IPS-18a (cell line): ENCODE measurements around the gene LYRM4.

ENCODE experiments used
- H3K27ac ChIP-seq: one replicate; pipeline ENCODE4 v1.5.1; 2013; ENCODE audit warnings: low read length
- H3K27me3 ChIP-seq: one replicate; pipeline ENCODE4 v1.6.1; 2013; ENCODE audit warnings: mild to moderate bottlenecking, low read length; ENCODE audit not compliant: control insufficient read depth, insufficient read depth
- H3K36me3 ChIP-seq: one replicate; pipeline ENCODE4 v1.6.1; 2013; ENCODE audit warnings: low read depth, low read length; ENCODE audit not compliant: control insufficient read depth
- H3K4me1 ChIP-seq: one replicate; pipeline ENCODE4 v1.6.1; 2013; ENCODE audit warnings: low read depth, low read length; ENCODE audit not compliant: control insufficient read depth
- H3K4me3 ChIP-seq: one replicate; pipeline ENCODE4 v1.5.1; 2013; ENCODE audit warnings: low read length
- H3K9ac ChIP-seq: one replicate; pipeline ENCODE4 v1.6.1; 2013; ENCODE audit warnings: mild to moderate bottlenecking, low read length, moderate library complexity
- H3K9me3 ChIP-seq: one replicate; pipeline ENCODE4 v1.6.1; 2013; ENCODE audit warnings: low read depth, low read length; ENCODE audit not compliant: control insufficient read depth

LYRM4 gene

GRCh38 chr6:5151360-5151954, 109.3 kb downstream of the LYRM4 start:
- Histone ChIP-seq H3K9me3 (no peaks in the 10 kb centered on the region), H3K4me3 (no peak overlapping the region), H3K27me3 (no peaks in the 10 kb centered on the region), H3K36me3 (no peaks in the 10 kb centered on the region), H3K4me1 (no peaks in the 10 kb centered on the region), H3K27ac (no peak overlapping the region), H3K9ac (no peak overlapping the region)

- H3K4me1 ChIP-seq: no peaks in the 10 kb centered on the region
- H3K27me3 ChIP-seq: no peaks in the 10 kb centered on the region
- no peaks in the 10 kb centered on the region for H3K36me3 ChIP-seq
- H3K27ac ChIP-seq: no peak overlapping the region
- no peak overlapping the region for H3K4me3 ChIP-seq
- no peak overlapping the region for H3K9ac ChIP-seq
- no peaks in the 10 kb centered on the region for H3K9me3 ChIP-seq
These were observed 110.1 kb downstream of the LYRM4 start for GRCh38 chr6:5150551-5151075.

GRCh38 chr6:5149891-5150290, 110.9 kb downstream of the LYRM4 start:
- Histone ChIP-seq H3K4me1 (no peaks in the 10 kb centered on the region), H3K27ac (no peak overlapping the region), H3K9ac (no peak overlapping the region), H3K9me3 (no peaks in the 10 kb centered on the region), H3K27me3 (no peaks in the 10 kb centered on the region), H3K36me3 (no peaks in the 10 kb centered on the region), H3K4me3 (no peak overlapping the region)

- H3K4me3 ChIP-seq: no peak overlapping the region
These were observed 111.5 kb downstream of the LYRM4 start for GRCh38 chr6:5149159-5149704.

GRCh38 chr6:5146398-5146797, 114.4 kb downstream of the LYRM4 start:
- no peaks in the 10 kb centered on the region for H3K27me3 ChIP-seq
- H3K36me3 ChIP-seq: no peaks in the 10 kb centered on the region
- H3K4me3 ChIP-seq: no peak overlapping the region
- H3K9me3 ChIP-seq: no peaks in the 10 kb centered on the region
- H3K27ac ChIP-seq: no peak overlapping the region
- no peaks in the 10 kb centered on the region for H3K4me1 ChIP-seq
- no peak overlapping the region for H3K9ac ChIP-seq

More at GRCh38 chr6:5149159-5149704, 111.5 kb downstream of the LYRM4 start:
- Histone ChIP-seq H3K36me3 (no peaks in the 10 kb centered on the region), H3K27me3 (no peaks in the 10 kb centered on the region), H3K27ac (no peak overlapping the region), H3K4me1 (no peaks in the 10 kb centered on the region), H3K9me3 (no peaks in the 10 kb centered on the region), H3K9ac (no peak overlapping the region)

- H3K36me3 ChIP-seq: no peaks in the 10 kb centered on the region
- no peak overlapping the region for H3K4me3 ChIP-seq
These were observed 117.0 kb downstream of the LYRM4 start for GRCh38 chr6:5143634-5144311.

GRCh38 chr6:5142915-5143314, 117.8 kb downstream of the LYRM4 start:
- no peak overlapping the region for H3K4me3 ChIP-seq
- peaks cover 11% of the 10 kb centered on the region for H3K4me1 ChIP-seq
- H3K36me3 ChIP-seq: no peaks in the 10 kb centered on the region
- no peaks in the 10 kb centered on the region for H3K27me3 ChIP-seq
- no peak overlapping the region for H3K9ac ChIP-seq
- no peak overlapping the region for H3K27ac ChIP-seq
- H3K9me3 ChIP-seq: no peaks in the 10 kb centered on the region

More at GRCh38 chr6:5143634-5144311, 117.0 kb downstream of the LYRM4 start:
- no peak overlapping the region for H3K27ac ChIP-seq
- H3K9ac ChIP-seq: no peak overlapping the region
- no peaks in the 10 kb centered on the region for H3K27me3 ChIP-seq
- peaks cover 7% of the 10 kb centered on the region for H3K4me1 ChIP-seq
- H3K9me3 ChIP-seq: no peaks in the 10 kb centered on the region

- H3K9me3 ChIP-seq: no peaks in the 10 kb centered on the region
- H3K27ac ChIP-seq: no peak overlapping the region
- no peak overlapping the region for H3K4me3 ChIP-seq
- H3K27me3 ChIP-seq: no peaks in the 10 kb centered on the region
- no peaks in the 10 kb centered on the region for H3K36me3 ChIP-seq
- no peak overlapping the region for H3K9ac ChIP-seq
- peaks cover 11% of the 10 kb centered on the region for H3K4me1 ChIP-seq
These were observed 118.6 kb downstream of the LYRM4 start for GRCh38 chr6:5142131-5142530.

GRCh38 chr6:5141046-5141445, 119.7 kb downstream of the LYRM4 start:
- Histone ChIP-seq H3K27me3 (no peaks in the 10 kb centered on the region), H3K4me1 (peaks cover 11% of the 10 kb centered on the region), H3K4me3 (no peak overlapping the region), H3K9ac (no peak overlapping the region), H3K9me3 (no peaks in the 10 kb centered on the region), H3K36me3 (no peaks in the 10 kb centered on the region), H3K27ac (no peak overlapping the region)

GRCh38 chr6:5139828-5140771, 120.7 kb downstream of the LYRM4 start:
- no peaks in the 10 kb centered on the region for H3K9me3 ChIP-seq
- no peaks in the 10 kb centered on the region for H3K27me3 ChIP-seq
- peaks cover 11% of the 10 kb centered on the region for H3K4me1 ChIP-seq
- no peaks in the 10 kb centered on the region for H3K36me3 ChIP-seq
- H3K4me3 ChIP-seq: no peak overlapping the region
- H3K9ac ChIP-seq: no peak overlapping the region
- H3K27ac ChIP-seq: no peak overlapping the region
